Neural cell (in vitro differentiated cells): ENCODE results near the gene HMCN2. TPM values are rescaled to one million over a fixed set of nuclear protein-coding genes. Genes with fewer than 3 reads are reported as not detected.
A peak's percentile ranks its signal among the peaks of the same experiment; 100 is the strongest.

Source experiments
- H2AFZ ChIP-seq: fragments of 200-600, 300-800 bp; sonication (generic), shearing (Covaris generic); 2 replicates; pipeline ENCODE4 v1.6.0; 2014; ENCODE audit warnings: low read depth, mild to moderate bottlenecking, antibody characterized with exemption, low read length, moderate library complexity
- H3F3A ChIP-seq: fragments of 200-600 bp; shearing (Covaris generic); 2 replicates; pipeline ENCODE4 v1.6.1; 2016; ENCODE audit warnings: mild to moderate bottlenecking, moderate library complexity, mixed read lengths, antibody characterized with exemption, low read length; ENCODE audit not compliant: insufficient read depth, poor library complexity, severe bottlenecking
- H3K27ac ChIP-seq: fragments of 200-600, 300-800 bp; sonication (generic), shearing (Covaris generic); 2 replicates; pipeline ENCODE4 v1.5.1; 2014; ENCODE audit warnings: mild to moderate bottlenecking, low read length, moderate library complexity
- H3K27me3 ChIP-seq: fragments of 300-800, 200-600 bp; sonication (generic), shearing (Covaris generic); 2 replicates; pipeline ENCODE4 v1.6.0; 2014; ENCODE audit warnings: mild to moderate bottlenecking, low read depth, low read length, moderate library complexity; ENCODE audit not compliant: insufficient read depth
- H3K36me3 ChIP-seq: fragments of 300-800, 200-600 bp; sonication (generic), shearing (Covaris generic); 2 replicates; pipeline ENCODE4 v1.5.1; 2014; ENCODE audit warnings: mild to moderate bottlenecking, antibody characterized with exemption, low read length, moderate library complexity; ENCODE audit not compliant: insufficient read depth
- H3K4me2 ChIP-seq: fragments of 300-800, 200-600 bp; sonication (generic), shearing (Covaris generic); 2 replicates; pipeline ENCODE4 v1.6.0; 2014; ENCODE audit warnings: mild to moderate bottlenecking, low read length
- H3K4me3 ChIP-seq: fragments of 300-800, 200-600 bp; sonication (generic), shearing (Covaris generic); 2 replicates; pipeline ENCODE4 v1.5.1; 2014; ENCODE audit warnings: mild to moderate bottlenecking, low read length, moderate library complexity
- H3K79me2 ChIP-seq: fragments of 200-600 bp; shearing (Covaris generic); replicated peaks from 2 replicates; pipeline ENCODE4 v1.6.0; 2014; ENCODE audit warnings: mild to moderate bottlenecking, low read length, moderate library complexity; ENCODE audit not compliant: insufficient read depth
- H3K9ac ChIP-seq: fragments of 300-800, 200-600 bp; sonication (generic), shearing (Covaris generic); 2 replicates; pipeline ENCODE4 v1.6.1; 2016; ENCODE audit warnings: mild to moderate bottlenecking, low read length, mixed read lengths
- H3K9me2 ChIP-seq: fragments of 200-600 bp; shearing (Covaris generic); 2 replicates; pipeline ENCODE4 v1.6.1; 2016; ENCODE audit warnings: mild to moderate bottlenecking, low read length, mixed read lengths; ENCODE audit not compliant: insufficient read depth
- H3K9me3 ChIP-seq: fragments of 200-600, 300-800 bp; sonication (generic), shearing (Covaris generic); 2 replicates; pipeline ENCODE4 v1.6.1; 2016; ENCODE audit warnings: mild to moderate bottlenecking, mixed run types, low read length, moderate library complexity, mixed read lengths
- H4K20me1 ChIP-seq: fragments of 200-600 bp; shearing (Covaris generic); 2 replicates; pipeline ENCODE4 v1.6.1; 2016; ENCODE audit warnings: mild to moderate bottlenecking, mixed run types; ENCODE audit not compliant: insufficient read depth
- EP300 ChIP-seq: fragments of 450-650 bp; conservative IDR thresholded peaks from 2 replicates; pipeline ENCODE4 v1.6.1; 2014; ENCODE audit warnings: antibody characterized with exemption, mild to moderate bottlenecking, moderate library complexity; ENCODE audit not compliant: poor library complexity, severe bottlenecking
- EZH2 ChIP-seq: fragments of 200-600, 300-800 bp; shearing (Covaris generic), sonication (generic); IDR thresholded peaks from 2 replicates; pipeline ENCODE4 v1.6.1; 2014; ENCODE audit warnings: antibody characterized with exemption, low read length, borderline replicate concordance, mild to moderate bottlenecking; ENCODE audit not compliant: insufficient read depth, poor library complexity, severe bottlenecking
- MXI1 ChIP-seq: fragments of 450-650 bp; conservative IDR thresholded peaks from 2 replicates; pipeline ENCODE4 v1.6.1; 2014; ENCODE audit warnings: antibody characterized with exemption, mild to moderate bottlenecking; ENCODE audit not compliant: poor library complexity, severe bottlenecking
- POLR2AphosphoS5 ChIP-seq: IDR thresholded peaks from 2 replicates; pipeline ENCODE4 v1.6.1; 2012
- RAD21 ChIP-seq: fragments of 450-650 bp; conservative IDR thresholded peaks from 2 replicates; pipeline ENCODE4 v1.6.1; 2014; ENCODE audit warnings: antibody characterized with exemption, mild to moderate bottlenecking, moderate library complexity
- SMC3 ChIP-seq: fragments of 450-650 bp; conservative IDR thresholded peaks from 2 replicates; pipeline ENCODE4 v1.6.1; 2014; ENCODE audit warnings: antibody characterized with exemption, mild to moderate bottlenecking, moderate library complexity; ENCODE audit not compliant: poor library complexity
- TAF1 ChIP-seq: IDR thresholded peaks from 2 replicates; pipeline ENCODE4 v1.6.1; 2012; ENCODE audit warnings: low read depth
- polyA plus RNA-seq: library from polyadenylated mRNA; depleted of rRNA; stranded (reverse); fragments of >200 nt; gene quantifications from 2 replicates; pipeline ENCODE4 v1.2.3, GENCODE V29; 2014
- TF ChIP-seq, protein P1 (sequence below): fragments of 450-650 bp; IDR thresholded peaks from 2 replicates; pipeline ENCODE4 v1.5.1; 2014; ENCODE audit warnings: antibody characterized with exemption, mild to moderate bottlenecking, moderate library complexity; ENCODE audit not compliant: poor library complexity, severe bottlenecking
- TF ChIP-seq, protein P2 (sequence below): IDR thresholded peaks from 2 replicates; pipeline ENCODE4 v1.6.1; 2012; ENCODE audit warnings: borderline replicate concordance

Gene HMCN2
- polyA plus RNA-seq, 1 donor from 2014 or later: 1.7 TPM

DNA sequence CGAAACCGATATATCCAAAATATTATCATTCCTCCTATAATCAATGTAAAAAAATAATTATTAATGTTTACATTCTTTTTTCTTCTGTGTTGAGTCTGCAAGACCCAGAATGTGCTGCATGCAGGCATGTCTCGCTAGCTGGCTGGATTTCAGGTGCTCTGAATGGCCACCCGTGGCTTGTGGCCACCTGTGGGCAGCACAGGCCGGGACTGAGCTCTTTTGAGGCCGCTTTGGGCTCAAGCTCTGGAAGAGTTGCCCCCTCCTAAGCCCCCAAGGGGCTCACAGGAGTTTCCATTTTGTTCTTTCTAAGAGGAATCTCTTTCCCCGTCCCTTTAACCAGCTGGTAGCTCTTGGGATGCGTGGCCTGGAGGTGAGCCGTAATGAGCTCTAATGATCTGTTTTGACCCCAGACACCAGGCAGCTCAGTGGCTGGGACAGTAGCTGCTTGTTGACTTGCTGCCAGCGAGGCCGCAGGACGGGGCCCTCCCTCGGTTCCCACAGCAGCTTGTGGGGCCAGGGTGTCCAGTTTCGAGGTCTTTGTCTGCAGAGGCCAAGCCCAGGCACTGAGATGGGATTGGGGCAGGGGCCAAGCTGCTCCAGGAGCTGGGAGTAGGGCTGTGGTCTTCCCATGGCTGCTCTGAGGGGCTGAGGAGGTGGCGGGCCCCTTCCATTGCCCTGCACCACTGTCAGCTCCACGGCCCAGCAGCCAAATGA is 200.0 kb downstream of the HMCN2 start:
- Histone ChIP-seq H3K4me3 (no peak overlapping the region), H3F3A (no peaks in the 10 kb centered on the region), H3K4me2 (no peak overlapping the region), H3K9ac (no peak overlapping the region), H3K9me3 (no peaks in the 10 kb centered on the region), H4K20me1 (no peaks in the 10 kb centered on the region), H3K27ac (no peak overlapping the region), H3K79me2 (no peaks in the 10 kb centered on the region), H2AFZ (no peak overlapping the region), H3K27me3 (peaks cover 3% of the 10 kb centered on the region), H3K36me3 (no peaks in the 10 kb centered on the region), H3K9me2 (no peaks in the 10 kb centered on the region)
- TF ChIP-seq EP300 (no peak), TAF1 (no peak), POLR2AphosphoS5 (no peak), EZH2 (no peak), MXI1 (no peak), SMC3 (no peak), RAD21 (no peak)
- TF ChIP-seq, protein P1, sequence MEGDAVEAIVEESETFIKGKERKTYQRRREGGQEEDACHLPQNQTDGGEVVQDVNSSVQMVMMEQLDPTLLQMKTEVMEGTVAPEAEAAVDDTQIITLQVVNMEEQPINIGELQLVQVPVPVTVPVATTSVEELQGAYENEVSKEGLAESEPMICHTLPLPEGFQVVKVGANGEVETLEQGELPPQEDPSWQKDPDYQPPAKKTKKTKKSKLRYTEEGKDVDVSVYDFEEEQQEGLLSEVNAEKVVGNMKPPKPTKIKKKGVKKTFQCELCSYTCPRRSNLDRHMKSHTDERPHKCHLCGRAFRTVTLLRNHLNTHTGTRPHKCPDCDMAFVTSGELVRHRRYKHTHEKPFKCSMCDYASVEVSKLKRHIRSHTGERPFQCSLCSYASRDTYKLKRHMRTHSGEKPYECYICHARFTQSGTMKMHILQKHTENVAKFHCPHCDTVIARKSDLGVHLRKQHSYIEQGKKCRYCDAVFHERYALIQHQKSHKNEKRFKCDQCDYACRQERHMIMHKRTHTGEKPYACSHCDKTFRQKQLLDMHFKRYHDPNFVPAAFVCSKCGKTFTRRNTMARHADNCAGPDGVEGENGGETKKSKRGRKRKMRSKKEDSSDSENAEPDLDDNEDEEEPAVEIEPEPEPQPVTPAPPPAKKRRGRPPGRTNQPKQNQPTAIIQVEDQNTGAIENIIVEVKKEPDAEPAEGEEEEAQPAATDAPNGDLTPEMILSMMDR: no peak
- TF ChIP-seq, protein P2, sequence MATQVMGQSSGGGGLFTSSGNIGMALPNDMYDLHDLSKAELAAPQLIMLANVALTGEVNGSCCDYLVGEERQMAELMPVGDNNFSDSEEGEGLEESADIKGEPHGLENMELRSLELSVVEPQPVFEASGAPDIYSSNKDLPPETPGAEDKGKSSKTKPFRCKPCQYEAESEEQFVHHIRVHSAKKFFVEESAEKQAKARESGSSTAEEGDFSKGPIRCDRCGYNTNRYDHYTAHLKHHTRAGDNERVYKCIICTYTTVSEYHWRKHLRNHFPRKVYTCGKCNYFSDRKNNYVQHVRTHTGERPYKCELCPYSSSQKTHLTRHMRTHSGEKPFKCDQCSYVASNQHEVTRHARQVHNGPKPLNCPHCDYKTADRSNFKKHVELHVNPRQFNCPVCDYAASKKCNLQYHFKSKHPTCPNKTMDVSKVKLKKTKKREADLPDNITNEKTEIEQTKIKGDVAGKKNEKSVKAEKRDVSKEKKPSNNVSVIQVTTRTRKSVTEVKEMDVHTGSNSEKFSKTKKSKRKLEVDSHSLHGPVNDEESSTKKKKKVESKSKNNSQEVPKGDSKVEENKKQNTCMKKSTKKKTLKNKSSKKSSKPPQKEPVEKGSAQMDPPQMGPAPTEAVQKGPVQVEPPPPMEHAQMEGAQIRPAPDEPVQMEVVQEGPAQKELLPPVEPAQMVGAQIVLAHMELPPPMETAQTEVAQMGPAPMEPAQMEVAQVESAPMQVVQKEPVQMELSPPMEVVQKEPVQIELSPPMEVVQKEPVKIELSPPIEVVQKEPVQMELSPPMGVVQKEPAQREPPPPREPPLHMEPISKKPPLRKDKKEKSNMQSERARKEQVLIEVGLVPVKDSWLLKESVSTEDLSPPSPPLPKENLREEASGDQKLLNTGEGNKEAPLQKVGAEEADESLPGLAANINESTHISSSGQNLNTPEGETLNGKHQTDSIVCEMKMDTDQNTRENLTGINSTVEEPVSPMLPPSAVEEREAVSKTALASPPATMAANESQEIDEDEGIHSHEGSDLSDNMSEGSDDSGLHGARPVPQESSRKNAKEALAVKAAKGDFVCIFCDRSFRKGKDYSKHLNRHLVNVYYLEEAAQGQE: no peak

DNA sequence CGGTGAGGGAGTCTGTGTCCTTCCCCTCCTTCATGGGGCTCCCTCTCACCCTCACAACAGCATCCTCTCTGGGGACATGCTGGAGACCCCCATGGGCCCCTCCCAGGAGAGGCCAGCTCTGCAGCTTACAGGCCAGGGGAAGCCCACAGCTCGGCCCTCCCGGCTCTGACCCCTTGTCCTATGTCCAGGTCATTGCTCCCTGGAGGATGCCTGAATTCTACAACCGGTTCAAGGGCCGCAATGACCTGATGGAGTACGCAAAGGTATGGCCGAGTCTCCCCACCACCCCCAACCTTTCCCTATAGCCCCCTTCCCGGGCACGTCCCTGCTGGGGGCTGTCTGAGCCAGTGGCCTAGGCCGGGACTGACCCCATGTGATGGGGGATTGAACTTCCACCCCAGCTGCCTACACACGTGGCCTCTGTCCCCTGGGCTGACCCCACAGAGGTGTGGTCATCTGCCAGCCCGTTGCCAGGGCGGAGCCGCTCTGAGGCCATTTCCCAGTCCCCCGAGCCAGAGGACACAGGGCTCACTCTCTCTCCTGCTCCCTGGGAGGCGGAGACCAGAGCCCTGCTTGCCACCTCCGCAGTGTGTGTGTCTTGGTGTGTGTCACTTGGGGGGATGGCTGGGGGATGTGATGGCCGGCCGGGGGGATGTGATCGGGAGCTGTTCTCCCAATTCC is 201.1 kb downstream of the HMCN2 start:
- no peaks in the 10 kb centered on the region for H3K79me2 ChIP-seq
- peaks cover 3% of the 10 kb centered on the region for H3K27me3 ChIP-seq
- no peak for TF ChIP-seq POLR2AphosphoS5
- TF ChIP-seq TAF1: no peak
- TF ChIP-seq, protein P2: no peak
- no peak for TF ChIP-seq SMC3
- H3K9ac ChIP-seq: peak overlapping the region; percentile 23
- no peaks in the 10 kb centered on the region for H4K20me1 ChIP-seq
- no peaks in the 10 kb centered on the region for H3K36me3 ChIP-seq
- peak overlapping the region; percentile 66 for H3K4me2 ChIP-seq
- no peak overlapping the region for H2AFZ ChIP-seq
- no peaks in the 10 kb centered on the region for H3F3A ChIP-seq
- H3K4me3 ChIP-seq: peak overlapping the region; percentile 49
- H3K9me2 ChIP-seq: no peaks in the 10 kb centered on the region
- no peaks in the 10 kb centered on the region for H3K9me3 ChIP-seq
- peak overlapping the region; percentile 20 for H3K27ac ChIP-seq
